ENCODE data around the gene SRPK2.

GRCh38 chr7:105268511-105269392, 120.0 kb downstream of the SRPK2 start:
- no peak for TF ChIP-seq SUZ12 (IDR thresholded peaks at IDR 0.05)
- no peak for TF ChIP-seq ZNF384 (IDR thresholded peaks at IDR 0.05)
- no peak for TF ChIP-seq SP1 (IDR thresholded peaks at IDR 0.05)
- TF ChIP-seq BHLHE40 (IDR thresholded peaks at IDR 0.05; ENCODE audit: borderline replicate concordance): peak; percentile 74
- no peak for TF ChIP-seq LEF1 (IDR thresholded peaks at IDR 0.05; ENCODE audit: borderline replicate concordance)
- no peak for TF ChIP-seq FOXM1 (IDR thresholded peaks at IDR 0.05; ENCODE audit: borderline replicate concordance)

All from HEK293T (cell line).